ENCODE results near the gene ANKH.

The ANKH gene

GRCh38 chr5:14787801-14788579, 83.6 kb downstream of the ANKH start:
- DNase-seq: no peak

- no peak for DNase-seq
Measured at GRCh38 chr5:14783691-14784090, 87.9 kb downstream of the ANKH start.

- DNase-seq: no peak
Measured at GRCh38 chr5:14782591-14782990, 89.0 kb downstream of the ANKH start.

GRCh38 chr5:14781106-14781505, 90.5 kb downstream of the ANKH start:
- DNase-seq: no peak

GRCh38 chr5:14779975-14780374, 91.6 kb downstream of the ANKH start:
- DNase-seq: no peak

- DNase-seq: no peak
Measured at GRCh38 chr5:14778792-14779070, 92.8 kb downstream of the ANKH start.

GRCh38 chr5:14777932-14778791, 93.4 kb downstream of the ANKH start:
- DNase-seq: no peak

GRCh38 chr5:14777187-14777586, 94.4 kb downstream of the ANKH start:
- no peak for DNase-seq

- DNase-seq: peak; percentile 51
Measured at GRCh38 chr5:14776602-14777001, 95.0 kb downstream of the ANKH start.

- peak; percentile 70 for DNase-seq
Measured at GRCh38 chr5:14775857-14776256, 95.7 kb downstream of the ANKH start.

- DNase-seq: peak; percentile 73
Measured at GRCh38 chr5:14773588-14773987, 98.0 kb downstream of the ANKH start.

GRCh38 chr5:14771972-14772371, 99.6 kb downstream of the ANKH start:
- DNase-seq: no peak

- no peak for DNase-seq
Measured at GRCh38 chr5:14771189-14771588, 100.4 kb downstream of the ANKH start.

GRCh38 chr5:14768508-14769365, 102.8 kb downstream of the ANKH start:
- no peak for DNase-seq

- peak; percentile 98 for DNase-seq
Measured at GRCh38 chr5:14767735-14768507, 103.7 kb downstream of the ANKH start.

- peak; percentile 30 for DNase-seq
Measured at GRCh38 chr5:14767053-14767452, 104.5 kb downstream of the ANKH start.

- no peak for DNase-seq
Measured at GRCh38 chr5:14766584-14766983, 105.0 kb downstream of the ANKH start.

- peak; percentile 40 for DNase-seq
Measured at GRCh38 chr5:14765587-14765986, 106.0 kb downstream of the ANKH start.

- peak; percentile 74 for DNase-seq
Measured at GRCh38 chr5:14762549-14763216, 108.9 kb downstream of the ANKH start.

- DNase-seq: no peak
Measured at GRCh38 chr5:14760548-14761002, 111.0 kb downstream of the ANKH start.

GRCh38 chr5:14759744-14760547, 111.6 kb downstream of the ANKH start:
- no peak for DNase-seq

Data from NCI-H69 (cell line).